KMS-11 (cell line): ENCODE measurements around the gene TLCD3A.
A peak's percentile ranks its signal among the peaks of the same experiment; 100 is the strongest.
"Not testable (repeated sequence)": the region's sequence is repeated elsewhere in the genome, so short reads cannot be mapped to it uniquely, and the experiment has no call there.

Source experiments
- H2AFZ ChIP-seq: fragments of 200-600 bp; sonication (generic); 2 replicates; pipeline ENCODE4 v1.6.1; 2016; ENCODE audit warnings: antibody characterized with exemption, mixed run types, low read depth
- H3K27ac ChIP-seq: fragments of 200-600 bp; sonication (generic); 2 replicates; pipeline ENCODE4 v1.6.1; 2016; ENCODE audit warnings: mild to moderate bottlenecking, mixed run types
- H3K27me3 ChIP-seq: fragments of 200-600 bp; sonication (generic); 2 replicates; pipeline ENCODE4 v1.6.1; 2017; ENCODE audit warnings: mild to moderate bottlenecking, low read depth, mixed run types, moderate library complexity; ENCODE audit not compliant: insufficient read depth
- H3K36me3 ChIP-seq: fragments of 200-600 bp; sonication (generic); 2 replicates; pipeline ENCODE4 v1.6.1; 2017; ENCODE audit warnings: mild to moderate bottlenecking, mixed run types; ENCODE audit not compliant: insufficient read depth
- H3K4me1 ChIP-seq: fragments of 200-600 bp; sonication (generic); 2 replicates; pipeline ENCODE4 v1.6.1; 2016; ENCODE audit warnings: mild to moderate bottlenecking, low read depth, mixed run types; ENCODE audit not compliant: poor library complexity, severe bottlenecking
- H3K4me2 ChIP-seq: fragments of 200-600 bp; sonication (generic); 2 replicates; pipeline ENCODE4 v1.7.0; 2016; ENCODE audit warnings: mild to moderate bottlenecking, mixed run types
- H3K4me3 ChIP-seq: fragments of 200-600 bp; sonication (generic); IDR thresholded peaks from 2 replicates; pipeline ENCODE4 v1.6.1; 2017; ENCODE audit warnings: low read depth, low read length, mixed read lengths; ENCODE audit not compliant: insufficient read depth
- H3K79me2 ChIP-seq: fragments of 200-600 bp; sonication (generic); 2 replicates; pipeline ENCODE4 v1.6.1; 2016; ENCODE audit warnings: low read depth, mixed run types; ENCODE audit not compliant: insufficient read depth
- H3K9ac ChIP-seq: fragments of 200-600 bp; sonication (generic); 2 replicates; pipeline ENCODE4 v1.6.1; 2016; ENCODE audit warnings: mild to moderate bottlenecking, mixed run types
- H4K20me1 ChIP-seq: fragments of 200-600 bp; sonication (generic); 2 replicates; pipeline ENCODE4 v1.6.1; 2016; ENCODE audit warnings: mild to moderate bottlenecking, mixed run types; ENCODE audit not compliant: insufficient read depth
- CTCF ChIP-seq: fragments of 200-600 bp; sonication (generic); conservative IDR thresholded peaks from 2 replicates; pipeline ENCODE4 v1.6.1; 2017; ENCODE audit warnings: low read depth, mild to moderate bottlenecking, antibody characterized with exemption, low read length, moderate library complexity, mixed read lengths

TLCD3A gene

GRCh38 chr17:784143-784542 lies 51.7 kb downstream of the TLCD3A start:
- H3K4me3 ChIP-seq, result no peak overlapping the region
- H3K79me2 ChIP-seq, result peaks cover 19% of the 10 kb centered on the region
- H3K4me2 ChIP-seq, result peak overlapping the region; percentile 89; the same call in 1 of the 2 replicates
- no peak overlapping the region for H3K27ac ChIP-seq
- H2AFZ ChIP-seq, result no peak overlapping the region
- H3K36me3 ChIP-seq, result no peaks in the 10 kb centered on the region
- H3K9ac ChIP-seq, result no peak overlapping the region
- no peaks in the 10 kb centered on the region for H3K27me3 ChIP-seq
- H3K4me1 ChIP-seq, result peaks cover 10% of the 10 kb centered on the region
- no peaks in the 10 kb centered on the region for H4K20me1 ChIP-seq
- no peak for TF ChIP-seq CTCF

GRCh38 chr17:785901-786300 lies 53.5 kb downstream of the TLCD3A start:
- H3K4me1 ChIP-seq, H4K20me1 ChIP-seq, H3K36me3 ChIP-seq, H3K27me3 ChIP-seq, H2AFZ ChIP-seq, H3K9ac ChIP-seq, H3K4me2 ChIP-seq, H3K27ac ChIP-seq, H3K4me3 ChIP-seq: not testable (repeated sequence)
- peaks cover 19% of the 10 kb centered on the region for H3K79me2 ChIP-seq

- no peak overlapping the region for H3K27ac ChIP-seq
- no peaks in the 10 kb centered on the region for H3K36me3 ChIP-seq
- peaks cover 10% of the 10 kb centered on the region for H3K4me1 ChIP-seq
- H3K9ac ChIP-seq, result no peak overlapping the region
- H3K4me3 ChIP-seq, result no peak overlapping the region
- H3K27me3 ChIP-seq, result no peaks in the 10 kb centered on the region
- no peak overlapping the region for H3K4me2 ChIP-seq
- no peaks in the 10 kb centered on the region for H4K20me1 ChIP-seq
- H2AFZ ChIP-seq, result no peak overlapping the region
- TF ChIP-seq CTCF, result no peak
- peaks cover 15% of the 10 kb centered on the region for H3K79me2 ChIP-seq
Measured at GRCh38 chr17:787641-788221, 55.3 kb downstream of the TLCD3A start.

DNA sequence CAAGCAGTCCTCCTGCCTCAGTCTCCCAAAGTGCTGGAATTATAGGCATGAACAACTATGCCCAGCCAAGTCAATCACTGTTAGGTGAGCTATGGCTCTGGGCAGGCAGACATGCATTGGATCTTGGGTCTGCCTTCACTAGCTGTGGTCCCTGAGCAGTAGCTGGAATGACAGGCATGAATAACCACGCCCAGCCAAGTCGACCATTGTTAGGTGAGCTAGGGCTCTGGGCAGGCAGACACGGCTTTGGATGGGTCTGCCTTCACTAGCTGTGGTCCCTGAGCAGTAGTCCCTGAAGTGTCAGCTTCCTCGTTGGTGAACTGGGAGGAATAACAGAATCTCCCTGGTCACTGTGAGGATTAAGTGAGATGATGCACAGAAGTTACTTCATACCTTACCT lies 56.2 kb downstream of the TLCD3A start:
- H2AFZ ChIP-seq, result no peak overlapping the region
- no peak overlapping the region for H3K9ac ChIP-seq
- peaks cover 9% of the 10 kb centered on the region for H3K4me1 ChIP-seq
- H3K79me2 ChIP-seq, result peaks cover 6% of the 10 kb centered on the region
- H3K36me3 ChIP-seq, result no peaks in the 10 kb centered on the region
- no peaks in the 10 kb centered on the region for H4K20me1 ChIP-seq
- H3K27ac ChIP-seq, result no peak overlapping the region
- TF ChIP-seq CTCF, result no peak
- H3K4me2 ChIP-seq, result no peak overlapping the region
- no peaks in the 10 kb centered on the region for H3K27me3 ChIP-seq
- no peak overlapping the region for H3K4me3 ChIP-seq

DNA sequence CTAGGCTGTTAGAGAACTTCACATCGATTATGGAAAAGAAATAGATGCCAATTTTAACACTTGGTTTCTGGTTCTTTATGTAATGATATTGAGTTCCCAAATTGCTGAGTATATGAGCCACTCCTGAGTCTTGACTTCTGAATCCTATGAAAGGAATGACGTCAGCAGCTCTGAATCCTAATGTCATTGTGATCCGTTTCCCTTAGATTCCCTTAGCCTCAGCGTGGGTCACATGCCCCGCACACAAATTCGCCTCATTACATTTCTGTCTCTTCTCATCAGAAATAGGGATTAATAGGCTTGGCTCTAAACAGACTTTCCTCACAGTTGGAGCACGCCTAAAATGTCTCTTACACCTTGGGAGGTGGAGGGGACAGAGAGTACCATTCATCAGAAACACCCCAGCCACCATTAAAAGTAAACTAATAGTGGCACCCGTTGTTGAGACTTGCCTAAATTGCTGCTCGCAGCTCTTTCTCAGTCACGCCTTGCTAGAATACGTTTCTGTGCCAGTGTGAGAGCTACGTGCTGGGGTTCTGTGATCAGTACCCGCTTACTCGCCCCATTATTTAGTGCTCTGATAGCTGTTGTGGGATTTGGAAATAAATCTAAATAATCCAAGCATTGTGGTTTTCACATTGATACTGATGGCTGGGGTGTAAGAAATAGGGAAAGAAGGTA lies 56.9 kb downstream of the TLCD3A start:
- Histone ChIP-seq H3K27ac (no peak overlapping the region), H3K4me2 (no peak overlapping the region), H3K4me1 (peaks cover 2% of the 10 kb centered on the region), H3K27me3 (no peaks in the 10 kb centered on the region), H3K79me2 (no peaks in the 10 kb centered on the region), H4K20me1 (no peaks in the 10 kb centered on the region), H2AFZ (no peak overlapping the region), H3K36me3 (no peaks in the 10 kb centered on the region), H3K9ac (no peak overlapping the region), H3K4me3 (no peak overlapping the region)
- TF ChIP-seq CTCF, result no peak

- H3K27me3 ChIP-seq, H3K27ac ChIP-seq, H3K4me1 ChIP-seq, H2AFZ ChIP-seq, H4K20me1 ChIP-seq, H3K9ac ChIP-seq, H3K4me3 ChIP-seq, H3K36me3 ChIP-seq, H3K4me2 ChIP-seq, H3K79me2 ChIP-seq: not testable (repeated sequence)
Measured at GRCh38 chr17:789931-790873, 57.8 kb downstream of the TLCD3A start.
